Activated CD8-positive, alpha-beta memory T cell treated with anti-CD3 and anti-CD28 coated beads for 4 hours (primary cell): ENCODE data around the gene ELN.

Experiments
- DNase-seq, 2 donors: peaks; one replicate each; pipeline ENCODE4 v3.0.0-alpha.2; 2020; ENCODE audit warnings: low read depth in 2 of 2

Gene ELN

GRCh38 chr7:74023092-74023536 is 4.9 kb upstream of the ELN start:
- DNase-seq, result no peak

- no peak for DNase-seq
These were observed 4.2 kb upstream of the ELN start for GRCh38 chr7:74023786-74024185.

GRCh38 chr7:74025146-74025545 is 2.8 kb upstream of the ELN start:
- DNase-seq, result no peak

- DNase-seq, result no peak
These were observed 2.2 kb upstream of the ELN start for GRCh38 chr7:74025730-74026129.

- no peak for DNase-seq
These were observed 1.5 kb upstream of the ELN start for GRCh38 chr7:74026406-74026902.

- DNase-seq, result peak; percentile 12 to 20
These were observed 880 bp upstream of the ELN start for GRCh38 chr7:74026903-74027682.

GRCh38 chr7:74028321-74028838 is 407 bp downstream of the ELN start:
- DNase-seq, result no peak

- DNase-seq, result no peak
These were observed 1.3 kb downstream of the ELN start for GRCh38 chr7:74029089-74029785.

- DNase-seq, result no peak
These were observed 2.0 kb downstream of the ELN start for GRCh38 chr7:74029991-74030415.

- DNase-seq, result no peak
These were observed 2.9 kb downstream of the ELN start for GRCh38 chr7:74030861-74031260.

GRCh38 chr7:74031403-74032190 is 3.6 kb downstream of the ELN start:
- no peak for DNase-seq

- no peak for DNase-seq
These were observed 4.2 kb downstream of the ELN start for GRCh38 chr7:74032191-74032490.

GRCh38 chr7:74032624-74033371 is 4.8 kb downstream of the ELN start:
- no peak for DNase-seq

GRCh38 chr7:74033372-74034311 is 5.7 kb downstream of the ELN start:
- no peak for DNase-seq

GRCh38 chr7:74037609-74038008 is 9.6 kb downstream of the ELN start:
- no peak for DNase-seq

- DNase-seq, result no peak
These were observed 10.4 kb downstream of the ELN start for GRCh38 chr7:74038194-74038961.

- no peak for DNase-seq
These were observed 11.4 kb downstream of the ELN start for GRCh38 chr7:74039337-74039736.

GRCh38 chr7:74040101-74040790 is 12.3 kb downstream of the ELN start:
- DNase-seq, result no peak
